HepG2 (cell line): ENCODE measurements around the gene LHB. TPM values are rescaled to one million over a fixed set of nuclear protein-coding genes. Genes with fewer than 3 reads are reported as not detected.

Source experiments
- CCDC6 ChIP-seq: sonication (generic); formaldehyde crosslinking; IDR thresholded peaks from 2 replicates; pipeline ENCODE4 v1.8.1; 2022; ENCODE audit warnings: mild to moderate bottlenecking, missing genetic modification reagents, moderate library complexity
- FLYWCH1 ChIP-seq: sonication (generic); formaldehyde crosslinking; IDR thresholded peaks from 2 replicates; pipeline ENCODE4 v1.8.1; 2023; ENCODE audit warnings: mild to moderate bottlenecking, missing genetic modification reagents
- FOXP1 ChIP-seq, 2 experiments: fragments of 450-650 bp in 1 of 2; IDR thresholded peaks; 2 replicates each; pipeline ENCODE4 v1.6.1; 2017 to 2018; ENCODE audit warnings: antibody characterized with exemption in 1 of 2
- HHEX ChIP-seq: IDR thresholded peaks from 2 replicates; pipeline ENCODE4 v1.6.1; 2016; ENCODE audit warnings: control low read depth
- HIVEP1 ChIP-seq: sonication (generic); formaldehyde crosslinking; IDR thresholded peaks from 2 replicates; pipeline ENCODE4 v1.4.0; 2020; ENCODE audit warnings: mild to moderate bottlenecking, missing genetic modification reagents
- HNF4G ChIP-seq, 2 experiments: sonication (generic) in 1 of 2; formaldehyde crosslinking in 1 of 2; IDR thresholded peaks; 2 replicates each; pipeline versions ENCODE4 v1.4.0 to v1.6.1; 2011 to 2020; ENCODE audit warnings: borderline replicate concordance in 2 of 2, low read depth in 2 of 2, mild to moderate bottlenecking in 2 of 2, low read length in 1 of 2, missing genetic modification reagents in 1 of 2, moderate library complexity in 1 of 2
- HOXA7 ChIP-seq: sonication (generic); formaldehyde crosslinking; IDR thresholded peaks from 2 replicates; pipeline ENCODE4 v1.8.1; 2022; ENCODE audit warnings: mild to moderate bottlenecking, missing genetic modification reagents, moderate library complexity
- NR3C1 ChIP-seq: sonication (generic); formaldehyde crosslinking; IDR thresholded peaks from 2 replicates; pipeline ENCODE4 v1.4.0; 2020; ENCODE audit warnings: missing genetic modification reagents
- PHF5A ChIP-seq: IDR thresholded peaks from one replicate; pipeline ENCODE4 v1.6.1; 2018; ENCODE audit warnings: low read depth, missing genetic modification reagents; ENCODE audit not compliant: unreplicated experiment
- RAD51 ChIP-seq: fragments of 450-650 bp; IDR thresholded peaks from 2 replicates; pipeline ENCODE4 v1.6.1; 2016; ENCODE audit warnings: borderline replicate concordance
- SALL2 ChIP-seq: sonication (generic); formaldehyde crosslinking; IDR thresholded peaks from 2 replicates; pipeline ENCODE4 v1.8.1; 2023; ENCODE audit warnings: mild to moderate bottlenecking, missing genetic modification reagents, inconsistent platforms
- TCF7L2 ChIP-seq: IDR thresholded peaks from 2 replicates; pipeline ENCODE4 v1.6.1; 2011; ENCODE audit warnings: mild to moderate bottlenecking, low read depth, low read length, moderate library complexity
- ZBTB38 ChIP-seq: sonication (generic); formaldehyde crosslinking; IDR thresholded peaks from 2 replicates; pipeline ENCODE4 v1.5.1; 2020; ENCODE audit warnings: mild to moderate bottlenecking, missing genetic modification reagents
- ZNF180 ChIP-seq: sonication (generic); formaldehyde crosslinking; IDR thresholded peaks from 2 replicates; pipeline ENCODE4 v1.4.0; 2020; ENCODE audit warnings: low read depth, missing genetic modification reagents, borderline replicate concordance
- ZNF670 ChIP-seq: sonication (generic); formaldehyde crosslinking; IDR thresholded peaks from 2 replicates; pipeline ENCODE4 v1.8.0; 2022; ENCODE audit warnings: mild to moderate bottlenecking, missing genetic modification reagents, borderline replicate concordance
- ZNF7 ChIP-seq: IDR thresholded peaks from 2 replicates; pipeline ENCODE4 v1.6.1; 2016; ENCODE audit warnings: missing biosample characterization, missing genetic modification reagents
- polyA plus RNA-seq, 8 experiments: library from polyadenylated mRNA; depleted of rRNA in 3 of 8; stranded (reverse) in 7 of 8; unstranded in 1 of 8; fragments of >200 nt; fragmentation: Illumina TruSeq in 4 of 8; extraction: Trizol in 4 of 8; gene quantifications; 2 replicates each; pipeline versions ENCODE4 v1.2.1 to v1.2.3, GENCODE V29; 2011 to 2016; ENCODE audit warnings: low read depth in 4 of 8, missing spikeins in 1 of 8, mixed read lengths in 1 of 8; ENCODE audit not compliant: insufficient read depth in 1 of 8
- total RNA-seq, 5 experiments: library from RNA; depleted of rRNA; stranded (reverse); fragments of >200 nt; fragmentation: Illumina TruSeq; extraction: Trizol; gene quantifications; 2 replicates each; pipeline ENCODE4 v1.2.3, GENCODE V29; 2016; ENCODE audit warnings: low read depth in 1 of 5
- TF ChIP-seq, protein P1 (sequence below): sonication (generic); formaldehyde crosslinking; IDR thresholded peaks from 2 replicates; pipeline ENCODE4 v1.9.0; 2021; ENCODE audit warnings: missing genetic modification reagents, mild to moderate bottlenecking, borderline replicate concordance
- TF ChIP-seq, protein P2 (sequence below): sonication (generic); formaldehyde crosslinking; IDR thresholded peaks from 2 replicates; pipeline ENCODE4 v1.9.0; 2021; ENCODE audit warnings: missing genetic modification reagents, borderline replicate concordance
- TF ChIP-seq, protein P3 (sequence below): sonication (generic); formaldehyde crosslinking; IDR thresholded peaks from one replicate; pipeline ENCODE4 v1.5.1; 2020; ENCODE audit warnings: mild to moderate bottlenecking, missing genetic modification reagents; ENCODE audit errors: not compliant biosample characterization

LHB gene
- total and polyA plus RNA-seq, 2 of the 13 experiments (the other 11 are each of a cell fraction or from before 2014, with no cell fraction given): not detected

DNA sequence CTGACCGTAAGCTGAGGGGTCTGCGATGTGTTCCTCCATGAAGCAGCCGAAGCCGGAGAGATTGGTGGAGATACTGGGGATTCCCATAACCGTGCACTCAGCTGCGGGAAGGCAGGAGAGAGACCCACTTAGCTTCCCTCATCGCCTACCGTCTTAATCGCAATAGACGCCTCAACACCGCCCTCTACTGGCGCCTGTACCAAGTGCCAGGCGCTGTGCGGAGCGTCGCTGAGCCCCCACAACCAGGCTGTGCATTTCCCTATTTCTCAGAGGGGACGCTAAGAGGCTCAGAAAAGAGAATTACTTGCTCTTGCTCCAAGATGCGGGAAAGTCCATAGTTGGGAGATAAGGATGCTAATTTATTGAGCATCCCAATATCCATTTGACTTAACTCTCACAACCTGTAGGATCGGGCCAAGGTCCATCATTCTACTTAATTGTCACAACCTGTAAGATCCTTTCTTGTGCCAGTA, 45.9 kb downstream of the LHB start (continued):
- TF ChIP-seq, protein P1, sequence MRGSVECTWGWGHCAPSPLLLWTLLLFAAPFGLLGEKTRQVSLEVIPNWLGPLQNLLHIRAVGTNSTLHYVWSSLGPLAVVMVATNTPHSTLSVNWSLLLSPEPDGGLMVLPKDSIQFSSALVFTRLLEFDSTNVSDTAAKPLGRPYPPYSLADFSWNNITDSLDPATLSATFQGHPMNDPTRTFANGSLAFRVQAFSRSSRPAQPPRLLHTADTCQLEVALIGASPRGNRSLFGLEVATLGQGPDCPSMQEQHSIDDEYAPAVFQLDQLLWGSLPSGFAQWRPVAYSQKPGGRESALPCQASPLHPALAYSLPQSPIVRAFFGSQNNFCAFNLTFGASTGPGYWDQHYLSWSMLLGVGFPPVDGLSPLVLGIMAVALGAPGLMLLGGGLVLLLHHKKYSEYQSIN: no peak
- TF ChIP-seq HHEX (CRISPR knock-in tag) (no peak), RAD51 (no peak), SALL2 (0 out of 2 replicates have a peak, but pooled peaks have one; percentile 2), ZNF670 (CRISPR knock-in tag) (no peak), ZBTB38 (CRISPR knock-in tag) (peak; percentile 83), PHF5A (CRISPR knock-in tag) (no peak), ZNF7 (CRISPR knock-in tag) (no peak), TCF7L2 (no peak), NR3C1 (CRISPR knock-in tag) (no peak), FLYWCH1 (no peak), CCDC6 (CRISPR knock-in tag) (no peak), HNF4G (IDR thresholded peaks at IDR 0.05; ENCODE audit: borderline replicate concordance, low read depth, low read length) (no peak), HNF4G (CRISPR knock-in tag; IDR thresholded peaks at IDR 0.05; ENCODE audit: borderline replicate concordance, low read depth) (no peak), HOXA7 (no peak), ZNF180 (no peak), HIVEP1 (CRISPR knock-in tag) (no peak), FOXP1 (IDR thresholded peaks at IDR 0.05) (no peak), FOXP1 (CRISPR knock-in tag; IDR thresholded peaks at IDR 0.05) (no peak)
- TF ChIP-seq, protein P2, sequence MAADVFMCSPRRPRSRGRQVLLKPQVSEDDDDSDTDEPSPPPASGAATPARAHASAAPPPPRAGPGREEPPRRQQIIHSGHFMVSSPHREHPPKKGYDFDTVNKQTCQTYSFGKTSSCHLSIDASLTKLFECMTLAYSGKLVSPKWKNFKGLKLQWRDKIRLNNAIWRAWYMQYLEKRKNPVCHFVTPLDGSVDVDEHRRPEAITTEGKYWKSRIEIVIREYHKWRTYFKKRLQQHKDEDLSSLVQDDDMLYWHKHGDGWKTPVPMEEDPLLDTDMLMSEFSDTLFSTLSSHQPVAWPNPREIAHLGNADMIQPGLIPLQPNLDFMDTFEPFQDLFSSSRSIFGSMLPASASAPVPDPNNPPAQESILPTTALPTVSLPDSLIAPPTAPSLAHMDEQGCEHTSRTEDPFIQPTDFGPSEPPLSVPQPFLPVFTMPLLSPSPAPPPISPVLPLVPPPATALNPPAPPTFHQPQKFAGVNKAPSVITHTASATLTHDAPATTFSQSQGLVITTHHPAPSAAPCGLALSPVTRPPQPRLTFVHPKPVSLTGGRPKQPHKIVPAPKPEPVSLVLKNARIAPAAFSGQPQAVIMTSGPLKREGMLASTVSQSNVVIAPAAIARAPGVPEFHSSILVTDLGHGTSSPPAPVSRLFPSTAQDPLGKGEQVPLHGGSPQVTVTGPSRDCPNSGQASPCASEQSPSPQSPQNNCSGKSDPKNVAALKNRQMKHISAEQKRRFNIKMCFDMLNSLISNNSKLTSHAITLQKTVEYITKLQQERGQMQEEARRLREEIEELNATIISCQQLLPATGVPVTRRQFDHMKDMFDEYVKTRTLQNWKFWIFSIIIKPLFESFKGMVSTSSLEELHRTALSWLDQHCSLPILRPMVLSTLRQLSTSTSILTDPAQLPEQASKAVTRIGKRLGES (CRISPR knock-in tag): no peak
- TF ChIP-seq, protein P3, sequence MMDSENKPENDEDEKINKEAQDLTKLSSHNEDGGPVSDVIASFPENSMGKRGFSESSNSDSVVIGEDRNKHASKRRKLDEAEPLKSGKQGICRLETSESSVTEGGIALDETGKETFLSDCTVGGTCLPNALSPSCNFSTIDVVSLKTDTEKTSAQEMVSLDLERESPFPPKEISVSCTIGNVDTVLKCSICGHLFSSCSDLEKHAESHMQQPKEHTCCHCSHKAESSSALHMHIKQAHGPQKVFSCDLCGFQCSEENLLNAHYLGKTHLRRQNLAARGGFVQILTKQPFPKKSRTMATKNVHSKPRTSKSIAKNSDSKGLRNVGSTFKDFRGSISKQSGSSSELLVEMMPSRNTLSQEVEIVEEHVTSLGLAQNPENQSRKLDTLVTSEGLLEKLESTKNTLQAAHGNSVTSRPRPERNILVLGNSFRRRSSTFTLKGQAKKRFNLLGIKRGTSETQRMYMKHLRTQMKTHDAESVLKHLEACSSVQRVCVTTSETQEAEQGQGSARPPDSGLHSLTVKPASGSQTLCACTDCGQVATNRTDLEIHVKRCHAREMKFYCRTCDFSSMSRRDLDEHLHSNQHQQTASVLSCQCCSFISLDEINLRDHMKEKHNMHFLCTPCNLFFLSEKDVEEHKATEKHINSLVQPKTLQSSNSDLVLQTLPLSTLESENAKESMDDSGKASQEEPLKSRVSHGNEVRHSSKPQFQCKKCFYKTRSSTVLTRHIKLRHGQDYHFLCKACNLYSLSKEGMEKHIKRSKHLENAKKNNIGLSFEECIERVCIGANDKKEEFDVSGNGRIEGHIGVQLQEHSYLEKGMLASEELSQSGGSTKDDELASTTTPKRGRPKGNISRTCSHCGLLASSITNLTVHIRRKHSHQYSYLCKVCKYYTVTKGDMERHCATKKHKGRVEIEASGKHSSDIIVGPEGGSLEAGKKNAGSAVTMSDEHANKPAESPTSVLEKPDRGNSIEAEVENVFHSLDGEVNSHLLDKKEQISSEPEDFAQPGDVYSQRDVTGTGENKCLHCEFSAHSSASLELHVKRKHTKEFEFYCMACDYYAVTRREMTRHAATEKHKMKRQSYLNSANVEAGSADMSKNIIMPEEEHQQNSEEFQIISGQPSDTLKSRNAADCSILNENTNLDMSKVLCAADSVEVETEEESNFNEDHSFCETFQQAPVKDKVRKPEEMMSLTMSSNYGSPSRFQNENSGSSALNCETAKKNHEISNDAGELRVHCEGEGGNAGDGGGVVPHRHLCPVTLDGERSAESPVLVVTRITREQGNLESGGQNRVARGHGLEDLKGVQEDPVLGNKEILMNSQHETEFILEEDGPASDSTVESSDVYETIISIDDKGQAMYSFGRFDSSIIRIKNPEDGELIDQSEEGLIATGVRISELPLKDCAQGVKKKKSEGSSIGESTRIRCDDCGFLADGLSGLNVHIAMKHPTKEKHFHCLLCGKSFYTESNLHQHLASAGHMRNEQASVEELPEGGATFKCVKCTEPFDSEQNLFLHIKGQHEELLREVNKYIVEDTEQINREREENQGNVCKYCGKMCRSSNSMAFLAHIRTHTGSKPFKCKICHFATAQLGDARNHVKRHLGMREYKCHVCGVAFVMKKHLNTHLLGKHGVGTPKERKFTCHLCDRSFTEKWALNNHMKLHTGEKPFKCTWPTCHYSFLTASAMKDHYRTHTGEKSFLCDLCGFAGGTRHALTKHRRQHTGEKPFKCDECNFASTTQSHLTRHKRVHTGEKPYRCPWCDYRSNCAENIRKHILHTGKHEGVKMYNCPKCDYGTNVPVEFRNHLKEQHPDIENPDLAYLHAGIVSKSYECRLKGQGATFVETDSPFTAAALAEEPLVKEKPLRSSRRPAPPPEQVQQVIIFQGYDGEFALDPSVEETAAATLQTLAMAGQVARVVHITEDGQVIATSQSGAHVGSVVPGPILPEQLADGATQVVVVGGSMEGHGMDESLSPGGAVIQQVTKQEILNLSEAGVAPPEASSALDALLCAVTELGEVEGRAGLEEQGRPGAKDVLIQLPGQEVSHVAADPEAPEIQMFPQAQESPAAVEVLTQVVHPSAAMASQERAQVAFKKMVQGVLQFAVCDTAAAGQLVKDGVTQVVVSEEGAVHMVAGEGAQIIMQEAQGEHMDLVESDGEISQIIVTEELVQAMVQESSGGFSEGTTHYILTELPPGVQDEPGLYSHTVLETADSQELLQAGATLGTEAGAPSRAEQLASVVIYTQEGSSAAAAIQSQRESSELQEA (CRISPR knock-in tag): no peak
